SHP77 (cell line): ENCODE results near the gene LIMS4.
"Not testable (repeated sequence)": the region's sequence is repeated elsewhere in the genome, so short reads cannot be mapped to it uniquely, and the experiment has no call there.

ENCODE experiments used
- DNase-seq, 2 experiments: peaks; one replicate each; lab custom pipeline; 2025; lab: John Stamatoyannopoulos, UW

Gene LIMS4

DNA sequence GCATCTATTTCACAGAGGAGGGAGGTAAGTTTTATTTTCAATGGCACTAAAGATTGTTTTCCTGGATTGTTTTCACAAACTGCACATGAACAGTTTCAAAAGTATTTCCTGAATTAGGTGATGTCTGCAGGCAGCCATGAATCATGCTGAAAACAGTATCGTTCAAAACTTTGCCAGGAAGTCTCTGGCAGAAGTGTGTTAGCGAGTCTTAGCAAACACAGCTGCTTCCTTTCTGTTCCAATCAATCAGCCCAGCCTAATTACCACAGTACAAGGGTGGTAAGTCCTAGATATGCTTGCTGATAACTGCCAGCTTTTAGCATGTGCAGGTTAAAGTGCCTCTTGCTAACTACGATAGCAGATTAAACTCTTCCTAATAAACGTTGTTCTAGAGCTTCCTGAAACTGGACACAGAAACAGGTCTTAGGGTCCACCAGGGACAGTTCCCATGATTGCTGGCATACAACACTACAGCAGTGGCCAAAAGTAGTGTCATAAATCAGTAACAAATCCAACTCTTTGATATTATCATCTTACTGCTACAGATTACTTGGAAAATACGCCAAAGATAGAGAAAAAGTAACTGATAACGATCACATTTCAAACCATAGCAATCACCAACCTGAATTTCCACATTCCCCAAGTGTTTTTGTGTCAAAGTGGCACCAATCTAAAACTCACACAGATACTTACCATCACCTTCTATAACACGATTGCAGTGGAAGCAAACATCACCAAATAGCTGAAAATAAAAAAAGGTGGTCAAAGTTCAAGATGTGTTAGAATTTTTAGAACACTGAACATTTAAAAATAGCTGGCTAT, 23.3 kb downstream of the LIMS4 start:
- DNase-seq: not testable (repeated sequence)

- not testable (repeated sequence) for DNase-seq
Observed at GRCh38 chr2:110446644-110447043, 26.0 kb downstream of the LIMS4 start.

- not testable (repeated sequence) for DNase-seq
Observed at GRCh38 chr2:110443305-110444005, 29.2 kb downstream of the LIMS4 start.

GRCh38 chr2:110441905-110442304, 30.7 kb downstream of the LIMS4 start:
- not testable (repeated sequence) for DNase-seq

DNA sequence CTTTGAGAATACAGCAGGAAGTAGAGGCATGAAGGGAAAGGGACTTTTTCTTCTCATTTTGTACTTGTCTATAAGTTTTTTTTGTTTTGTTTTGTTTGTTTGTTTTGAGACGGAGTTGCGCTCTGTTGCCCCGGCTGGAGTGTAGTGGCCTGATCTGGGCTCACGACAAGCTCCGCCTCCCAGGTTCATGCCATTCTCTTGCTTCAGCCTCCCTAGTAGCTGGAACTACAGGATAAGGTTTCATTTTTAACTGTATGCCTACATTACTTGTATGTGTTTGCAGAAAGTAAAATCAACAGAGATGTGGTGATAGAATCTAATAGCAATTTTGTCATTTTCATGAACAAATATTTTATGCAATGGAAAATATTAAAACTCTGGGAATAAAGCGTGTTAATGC, 38.1 kb downstream of the LIMS4 start:
- DNase-seq: not testable (repeated sequence)

- not testable (repeated sequence) for DNase-seq
Observed at GRCh38 chr2:110425725-110426124, 46.9 kb downstream of the LIMS4 start.

DNA sequence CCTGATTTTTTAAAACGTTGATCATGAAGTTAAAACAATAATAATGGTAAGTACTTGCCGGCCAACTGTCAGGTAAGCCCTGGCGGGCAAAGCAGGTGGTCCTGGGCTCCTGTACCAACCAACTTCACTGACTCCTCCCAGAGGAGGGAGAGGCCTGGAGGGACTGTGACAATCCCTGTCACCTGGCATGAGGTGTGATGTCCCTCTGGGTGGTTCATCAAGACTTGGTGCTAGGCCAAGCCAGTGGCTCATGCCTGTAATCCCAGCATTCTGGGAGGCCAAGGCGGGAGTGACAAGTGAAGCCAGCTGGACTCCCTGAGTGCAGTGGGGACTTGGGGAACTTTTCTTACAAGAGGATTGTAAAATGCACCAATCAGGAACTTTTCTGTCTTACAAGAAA, 48.2 kb downstream of the LIMS4 start:
- not testable (repeated sequence) for DNase-seq

DNA sequence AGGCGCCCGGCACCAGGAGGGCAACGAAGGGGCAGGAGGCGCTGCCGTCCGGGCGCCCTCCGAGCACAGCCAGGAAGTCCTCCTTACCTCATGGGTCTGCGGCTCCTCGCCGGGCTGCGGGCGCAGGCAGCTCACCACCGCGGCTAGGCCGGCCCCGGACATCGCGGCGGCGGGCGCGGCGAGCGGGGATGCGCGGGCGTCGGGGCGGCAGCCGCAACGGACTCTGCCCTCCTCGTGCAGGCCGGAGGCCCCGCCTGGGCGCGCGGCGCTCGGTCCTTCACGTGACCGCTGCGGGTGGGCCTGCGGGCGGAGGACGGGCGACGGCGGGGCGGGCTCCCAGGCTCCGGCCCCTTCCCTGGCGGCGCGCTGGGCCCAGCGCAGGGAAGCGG, 49.0 kb downstream of the LIMS4 start:
- not testable (repeated sequence) for DNase-seq

GRCh38 chr2:110422852-110423573, 49.6 kb downstream of the LIMS4 start:
- not testable (repeated sequence) for DNase-seq

DNA sequence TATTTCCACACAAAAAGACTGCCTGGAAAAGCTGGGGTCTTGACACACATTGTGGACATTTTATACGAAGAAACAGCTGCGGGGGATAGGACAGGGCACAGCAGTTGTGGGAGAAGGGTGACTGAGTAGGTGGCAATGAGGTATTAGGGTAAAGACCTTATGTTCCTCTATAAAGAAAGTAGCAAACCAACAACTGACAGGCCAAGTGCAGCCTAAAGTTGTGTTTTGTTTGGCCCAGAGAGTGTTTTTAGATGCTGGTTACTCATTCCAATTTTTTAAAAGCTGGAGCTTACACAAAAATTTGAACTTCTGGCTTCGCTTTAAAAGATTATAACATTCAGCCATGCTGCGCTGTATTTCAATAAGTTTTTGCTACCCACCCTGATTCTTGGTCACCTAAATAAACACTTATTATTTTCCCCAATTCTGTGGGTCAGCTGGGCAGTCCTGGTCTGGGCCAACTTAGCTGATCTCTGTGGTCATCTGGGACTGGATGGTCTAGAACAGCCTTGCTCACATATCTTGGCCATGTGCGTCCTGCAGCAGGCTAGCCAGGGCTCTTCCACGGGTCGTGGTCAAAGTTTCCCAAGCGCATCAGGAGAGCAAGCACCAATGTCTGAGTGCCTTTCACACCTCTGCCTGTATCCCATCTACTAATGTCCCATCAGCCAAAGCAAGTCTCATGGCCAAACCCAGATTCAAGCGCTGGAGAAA, 51.8 kb downstream of the LIMS4 start:
- DNase-seq: not testable (repeated sequence)

- not testable (repeated sequence) for DNase-seq
Observed at GRCh38 chr2:110407142-110407541, 65.5 kb downstream of the LIMS4 start.

DNA sequence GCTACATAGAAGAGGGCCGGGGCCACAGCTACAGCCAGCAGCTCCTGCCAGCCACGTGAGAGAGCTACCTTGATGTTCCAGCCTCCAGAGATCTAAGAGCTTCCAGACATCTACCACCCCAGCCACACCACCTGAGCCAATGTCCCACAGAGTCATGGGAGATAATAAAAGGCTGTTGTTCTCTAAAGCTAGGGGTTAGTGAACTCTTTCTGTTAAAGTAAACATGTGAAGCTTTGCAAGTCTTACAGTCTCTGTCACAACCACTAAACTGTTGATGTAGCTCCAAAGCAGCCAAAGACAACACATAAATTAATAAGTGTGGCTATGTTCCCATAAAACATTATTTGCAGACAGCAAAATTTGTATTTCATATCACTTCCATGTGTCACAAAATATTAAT, 67.6 kb downstream of the LIMS4 start:
- not testable (repeated sequence) for DNase-seq

DNA sequence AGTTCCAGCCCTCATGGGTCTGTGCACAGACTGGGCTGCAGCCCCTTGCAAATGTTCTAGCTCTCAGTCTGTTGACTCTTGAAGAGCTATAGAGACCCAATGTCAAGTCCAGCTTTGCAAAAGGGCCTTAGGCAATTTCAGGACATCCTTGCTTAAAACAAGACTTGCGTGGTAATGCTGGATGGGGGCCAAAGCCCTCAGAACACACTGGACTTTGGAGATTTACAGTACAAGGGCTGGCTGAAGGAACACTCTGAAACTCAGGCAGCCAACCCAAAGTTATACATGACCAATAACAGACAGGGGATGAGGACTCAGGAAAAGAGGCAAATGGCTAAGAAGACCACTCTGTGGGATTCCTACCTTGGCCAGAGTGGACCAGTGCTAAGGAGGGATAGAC, 68.4 kb downstream of the LIMS4 start:
- DNase-seq: not testable (repeated sequence)

GRCh38 chr2:110401001-110401618, 71.5 kb downstream of the LIMS4 start:
- DNase-seq: not testable (repeated sequence)

DNA sequence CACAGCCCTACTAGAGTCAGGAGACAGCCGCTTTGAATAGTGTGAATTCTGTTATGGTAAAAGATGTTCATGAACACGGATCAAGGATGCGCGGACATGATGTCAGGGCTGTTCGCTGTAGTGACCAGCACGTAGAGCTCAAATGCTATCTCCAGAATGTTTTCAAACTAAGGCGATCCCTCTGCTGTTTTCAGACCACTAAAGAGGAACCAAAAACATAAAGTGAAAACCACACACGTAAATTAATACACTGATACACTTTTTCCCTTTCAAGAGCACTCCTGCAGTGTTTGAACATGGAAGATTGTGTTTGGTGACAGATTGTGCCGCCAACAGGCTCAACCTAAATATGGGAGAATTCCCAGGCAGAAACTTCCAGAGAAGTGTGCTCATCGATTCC, 73.2 kb downstream of the LIMS4 start:
- DNase-seq: not testable (repeated sequence)

DNA sequence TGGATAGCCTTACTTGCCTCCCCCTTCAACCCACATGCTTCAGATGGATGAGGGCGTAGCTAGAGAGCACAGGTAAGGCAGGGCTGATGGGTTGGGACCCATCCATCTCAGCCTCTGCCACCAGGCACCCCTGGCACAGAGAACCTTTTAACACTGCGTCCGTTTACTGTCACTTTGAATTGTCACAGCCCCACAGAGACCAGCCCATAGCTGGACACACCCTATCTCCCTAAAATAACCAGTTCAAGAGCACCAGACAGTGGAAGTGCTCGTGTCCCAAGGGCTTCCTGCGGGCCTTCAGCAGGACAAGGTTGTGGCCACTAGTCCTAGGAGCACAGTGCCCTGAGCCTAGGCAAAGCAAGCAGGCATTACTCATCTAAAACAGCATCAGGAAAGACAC, 76.6 kb downstream of the LIMS4 start:
- DNase-seq: not testable (repeated sequence)
